GM19351 (cell line): ENCODE measurements around the gene TICRR.
"Not testable (repeated sequence)": the region's sequence is repeated elsewhere in the genome, so short reads cannot be mapped to it uniquely, and the experiment has no call there.

ENCODE experiments used
- ATAC-seq: cut with Tn5 transposase; IDR thresholded peaks from one replicate; pipeline ENCODE4 v1.9.1; 2021; ENCODE audit warnings: mild to moderate bottlenecking, moderate library complexity; ENCODE audit not compliant: unreplicated experiment

The TICRR gene

GRCh38 chr15:89566621-89567294 lies 8.5 kb upstream of the TICRR start:
- ATAC-seq, result no peak

DNA sequence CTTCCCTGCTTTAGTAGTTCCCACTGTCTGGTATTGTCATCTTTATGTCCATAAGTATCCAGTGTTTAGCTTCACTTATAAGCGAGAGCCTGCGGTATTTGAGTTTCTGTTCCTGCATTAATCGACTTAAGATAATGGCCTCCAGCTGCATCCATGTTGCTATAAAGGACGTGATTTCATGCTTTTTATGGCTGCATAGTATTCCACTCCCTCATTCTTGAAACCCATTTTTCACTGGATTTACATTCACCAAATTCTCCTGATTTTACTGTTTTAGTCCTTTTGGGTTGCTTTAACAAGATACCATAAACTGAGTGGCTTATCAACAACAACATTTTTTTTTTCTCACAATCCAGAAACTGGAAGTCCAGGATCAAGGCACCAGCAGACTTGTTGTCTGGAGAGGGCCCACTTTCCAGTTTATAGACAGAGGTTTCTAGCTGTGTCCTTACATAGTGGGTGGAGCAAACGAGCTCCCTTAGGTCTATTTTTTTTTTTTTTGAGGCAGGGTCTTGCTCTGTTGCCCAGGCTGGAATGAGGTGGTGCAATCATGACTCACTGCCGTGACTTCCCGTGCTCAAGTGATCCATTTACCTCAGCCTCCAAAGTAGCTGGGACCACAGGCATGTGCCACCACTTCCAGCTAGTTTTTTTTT lies 6.1 kb upstream of the TICRR start:
- no peak for ATAC-seq

- peak; percentile 29 for ATAC-seq
These were observed 567 bp downstream of the TICRR start for GRCh38 chr15:89575656-89576416.

DNA sequence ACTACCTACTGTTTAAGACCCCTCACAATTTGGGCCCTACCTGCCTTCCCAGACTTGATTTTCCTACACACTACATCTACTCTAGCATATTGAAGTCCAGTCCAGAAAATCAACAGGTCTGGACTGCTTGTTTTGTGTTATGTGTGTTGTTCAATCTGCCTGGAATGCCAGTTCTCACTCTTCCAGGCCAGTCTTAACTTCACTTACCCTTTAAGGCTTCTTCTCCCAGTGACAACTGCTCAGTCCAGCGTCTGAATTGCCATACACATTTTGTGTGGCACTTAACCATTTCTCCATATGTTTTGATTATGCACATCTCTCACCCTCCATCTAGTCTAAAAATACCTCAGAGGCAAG lies 1.1 kb downstream of the TICRR start:
- no peak for ATAC-seq

DNA sequence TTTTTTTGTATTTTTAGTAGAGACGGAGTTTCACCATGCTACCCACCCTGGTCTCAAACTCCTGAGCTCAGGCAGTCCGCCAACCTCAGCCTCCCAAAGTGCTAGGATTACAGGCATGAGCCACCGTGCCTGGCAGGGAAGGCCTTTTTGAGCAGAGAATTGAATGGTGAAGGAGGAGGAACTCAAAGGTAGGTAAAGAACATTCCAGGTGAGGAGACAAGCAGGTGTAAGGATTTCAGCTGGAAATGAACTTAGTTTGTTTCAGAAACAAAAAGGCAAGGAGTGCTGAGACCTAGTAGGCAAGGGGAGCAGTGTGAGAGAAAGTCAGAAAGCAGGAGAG lies 2.5 kb downstream of the TICRR start:
- ATAC-seq, result no peak

GRCh38 chr15:89578146-89578545 lies 2.9 kb downstream of the TICRR start:
- ATAC-seq, result no peak

- ATAC-seq, result not testable (repeated sequence)
These were observed 5.5 kb downstream of the TICRR start for GRCh38 chr15:89580747-89581146.

DNA sequence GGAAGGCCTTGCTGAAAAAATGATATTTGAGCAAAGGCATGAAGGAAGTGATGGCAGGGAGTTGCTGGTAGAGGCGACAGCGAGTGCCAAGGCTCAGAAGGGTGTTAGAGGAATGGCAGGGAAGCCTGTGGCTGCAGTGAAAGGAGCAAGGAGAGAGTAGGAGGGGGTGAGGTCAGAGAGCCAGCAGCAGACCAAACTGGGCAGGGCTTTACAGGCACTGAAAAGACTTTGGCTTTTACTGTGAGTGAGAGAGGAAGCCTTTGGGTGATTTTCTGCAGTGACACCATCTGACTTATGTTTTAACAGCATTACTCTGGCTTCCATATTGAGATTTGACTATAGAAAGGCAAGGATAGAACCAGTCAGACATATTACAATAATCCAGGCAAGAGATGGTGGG lies 11.4 kb downstream of the TICRR start:
- no peak for ATAC-seq

DNA sequence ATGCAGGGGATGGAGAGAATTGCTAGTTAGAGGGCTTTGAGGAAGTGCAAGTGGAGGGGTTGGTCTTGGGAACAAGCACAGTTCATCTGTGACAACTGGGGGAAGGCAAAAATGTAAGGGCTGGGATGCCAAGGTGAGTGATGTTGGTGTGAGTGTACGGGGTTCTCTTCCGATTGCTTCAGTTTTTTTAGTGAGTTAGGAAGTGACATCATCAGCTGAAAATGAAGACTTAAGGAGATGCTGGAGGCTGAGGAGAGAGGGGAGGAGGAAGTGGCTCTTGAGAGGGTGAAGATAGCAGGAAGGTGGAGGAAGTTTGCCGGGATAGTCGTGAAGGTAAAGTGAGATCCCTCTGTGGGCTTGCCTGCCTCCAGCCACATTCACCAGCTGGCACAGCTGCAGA lies 12.7 kb downstream of the TICRR start:
- no peak for ATAC-seq

GRCh38 chr15:89591834-89592233 lies 16.6 kb downstream of the TICRR start:
- no peak for ATAC-seq

DNA sequence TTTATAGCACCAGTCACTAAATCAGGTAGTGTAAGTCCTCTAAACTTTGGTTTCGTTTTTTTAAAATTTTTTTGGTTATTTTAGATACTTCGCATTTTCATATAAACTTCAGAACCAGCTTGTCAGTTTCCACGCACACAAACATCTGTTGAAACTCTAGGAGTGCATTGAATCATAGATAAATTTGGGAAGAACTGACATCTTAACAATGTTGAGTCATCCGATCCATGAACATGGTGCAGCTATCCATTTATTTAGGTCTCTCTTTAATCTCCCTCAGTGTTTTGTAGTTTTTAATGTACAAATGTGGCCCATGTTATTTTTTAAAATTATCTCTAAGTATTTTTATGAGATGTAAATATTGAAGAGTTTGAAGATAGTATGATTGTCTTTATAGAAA lies 17.7 kb downstream of the TICRR start:
- no peak for ATAC-seq

- ATAC-seq, result no peak
These were observed 23.8 kb downstream of the TICRR start for GRCh38 chr15:89599021-89599420.

DNA sequence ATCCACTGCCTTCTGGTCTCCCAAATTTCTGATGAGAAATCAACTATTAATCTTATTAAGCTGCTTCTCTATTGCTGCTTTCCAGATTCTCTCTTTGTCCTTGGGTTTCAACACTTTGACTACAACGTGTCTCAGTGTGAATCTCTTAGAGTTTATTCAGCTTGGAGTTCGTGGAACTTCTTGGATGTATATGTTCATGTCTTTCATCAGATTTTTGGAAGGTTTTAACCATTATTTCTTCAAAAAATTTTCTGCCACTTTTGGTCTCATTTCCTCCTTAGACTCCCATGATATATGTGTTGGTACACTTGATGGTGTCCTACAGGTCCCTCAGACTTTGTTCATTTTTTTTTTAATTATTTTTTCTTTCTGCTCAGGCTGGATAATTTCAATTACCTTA lies 36.0 kb downstream of the TICRR start:
- no peak for ATAC-seq

GRCh38 chr15:89613031-89613430 lies 37.8 kb downstream of the TICRR start:
- ATAC-seq, result no peak

GRCh38 chr15:89614164-89614563 lies 38.9 kb downstream of the TICRR start:
- no peak for ATAC-seq

DNA sequence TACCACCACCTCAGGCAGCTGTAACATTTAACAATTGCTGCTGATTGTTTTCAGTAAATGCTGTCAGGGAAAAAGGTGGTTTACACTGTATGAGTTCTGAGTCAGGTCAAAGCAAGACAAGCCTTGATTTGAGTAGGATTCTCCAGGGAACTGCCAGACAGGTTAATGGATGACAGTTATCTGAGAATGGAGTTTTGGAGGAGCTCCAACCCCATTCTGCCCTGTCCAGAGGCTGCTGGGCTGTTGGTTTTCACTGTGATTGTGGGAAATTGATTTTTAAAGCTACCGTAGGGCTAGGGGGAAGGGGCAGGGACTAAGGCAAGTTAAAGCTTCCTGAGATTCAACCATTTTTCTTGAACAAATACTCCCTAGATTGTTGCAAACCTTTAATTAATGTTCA lies 39.9 kb downstream of the TICRR start:
- no peak for ATAC-seq

DNA sequence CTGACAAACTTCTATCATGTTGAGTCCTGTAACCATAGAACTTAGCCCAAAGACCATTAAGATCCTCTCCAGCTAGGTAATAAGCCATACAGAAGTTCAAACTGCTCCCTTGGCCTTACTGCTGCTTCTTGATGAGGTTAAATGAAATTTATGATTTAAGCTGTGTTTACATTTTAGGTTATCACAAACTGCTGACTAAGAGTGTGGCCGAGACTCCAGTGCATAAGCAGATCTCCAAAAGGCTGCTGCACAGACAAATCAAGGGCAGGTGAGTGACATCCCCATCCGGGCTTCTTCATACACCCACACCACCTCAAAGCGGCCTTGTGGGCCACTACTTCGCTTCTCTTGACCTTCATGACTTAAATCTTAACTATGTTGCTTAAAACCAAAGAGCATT lies 41.0 kb downstream of the TICRR start:
- no peak for ATAC-seq

- no peak for ATAC-seq
These were observed 46.3 kb downstream of the TICRR start for GRCh38 chr15:89621547-89621946.

GRCh38 chr15:89623165-89623564 lies 47.9 kb downstream of the TICRR start:
- no peak for ATAC-seq

- ATAC-seq, result no peak
These were observed 50.4 kb downstream of the TICRR start for GRCh38 chr15:89625716-89626115.

- ATAC-seq, result no peak
These were observed 52.1 kb downstream of the TICRR start for GRCh38 chr15:89627256-89627970.

DNA sequence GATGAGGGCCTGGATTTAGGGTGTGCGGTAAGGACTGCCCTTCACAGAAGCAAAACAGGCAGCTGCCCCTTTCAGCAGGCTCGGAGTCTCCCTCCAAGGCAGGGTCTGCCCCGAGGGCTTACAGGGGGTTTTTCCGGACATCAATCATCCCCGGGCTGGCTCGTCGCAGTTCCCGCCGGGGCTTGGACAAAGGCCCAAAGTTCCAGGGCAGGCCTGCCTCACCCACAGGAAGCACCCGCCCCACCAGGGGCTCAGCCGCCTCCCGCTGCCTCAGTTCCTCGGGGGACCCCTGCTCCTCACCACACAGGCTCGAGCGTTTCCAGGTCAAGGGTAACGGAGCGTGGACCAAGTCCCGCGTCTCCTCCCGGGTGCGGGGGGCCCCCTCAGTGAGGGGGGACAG lies 53.0 kb downstream of the TICRR start:
- ATAC-seq, result no peak
